IPS-NIHi11 (cell line): ENCODE measurements around the gene ACTL10.

Experiments
- DNase-seq: peaks from one replicate; pipeline ENCODE4 v3.0.0; 2012; ENCODE audit warnings: mixed read lengths, low spot score

Gene ACTL10

GRCh38 chr20:33677991-33678702 lies 11.4 kb downstream of the ACTL10 start:
- no peak for DNase-seq

- DNase-seq = no peak
These were observed 13.2 kb downstream of the ACTL10 start for GRCh38 chr20:33679758-33680485.

GRCh38 chr20:33680686-33681085 lies 13.9 kb downstream of the ACTL10 start:
- no peak for DNase-seq

GRCh38 chr20:33681288-33681687 lies 14.5 kb downstream of the ACTL10 start:
- no peak for DNase-seq

- DNase-seq = no peak
These were observed 15.1 kb downstream of the ACTL10 start for GRCh38 chr20:33681728-33682353.

- peak; percentile 55 for DNase-seq
These were observed 18.0 kb downstream of the ACTL10 start for GRCh38 chr20:33684533-33685327.

GRCh38 chr20:33685328-33686099 lies 18.8 kb downstream of the ACTL10 start:
- peak; percentile 67 for DNase-seq

- peak; percentile 99 for DNase-seq
These were observed 19.6 kb downstream of the ACTL10 start, which contains the start of gene E2F1 for GRCh38 chr20:33686100-33686983. Gene E2F1 (minus strand): TSS chr20:33686385. CDS start chr20:33686264, 121 bp downstream.

GRCh38 chr20:33686984-33687366 lies 20.2 kb downstream of the ACTL10 start:
- no peak for DNase-seq

- DNase-seq = no peak
These were observed 20.7 kb downstream of the ACTL10 start for GRCh38 chr20:33687370-33687915.

- no peak for DNase-seq
These were observed 21.5 kb downstream of the ACTL10 start for GRCh38 chr20:33687993-33688937.

GRCh38 chr20:33688938-33689424 lies 22.2 kb downstream of the ACTL10 start:
- no peak for DNase-seq

- no peak for DNase-seq
These were observed 22.8 kb downstream of the ACTL10 start for GRCh38 chr20:33689493-33689892.

- DNase-seq = no peak
These were observed 23.2 kb downstream of the ACTL10 start for GRCh38 chr20:33689973-33690372.

- no peak for DNase-seq
These were observed 26.5 kb downstream of the ACTL10 start for GRCh38 chr20:33693289-33693688.

GRCh38 chr20:33693741-33694638 lies 27.2 kb downstream of the ACTL10 start:
- DNase-seq = peak; percentile 49

GRCh38 chr20:33694639-33695012 lies 27.9 kb downstream of the ACTL10 start:
- no peak for DNase-seq

GRCh38 chr20:33696448-33696847 lies 29.7 kb downstream of the ACTL10 start:
- no peak for DNase-seq
